Stimulated activated naive CD8-positive, alpha-beta T cell treated with anti-CD3 and anti-CD28 coated beads, Interleukin-15, Interleukin-2, amounts not matched to agents 100 U/mL and 50 U/mL, for 24 hours (primary cell): ENCODE results near the gene SEPTIN1.
"Not testable (repeated sequence)": the region's sequence is repeated elsewhere in the genome, so short reads cannot be mapped to it uniquely, and the experiment has no call there.

Experiments used
- ATAC-seq: fragments of 150-1000 bp; cut with Tn5 transposase; one replicate; pipeline ENCODE4 v1.10.0; 2021
- DNase-seq: peaks from one replicate; pipeline ENCODE4 v3.0.0; 2021

The SEPTIN1 gene

DNA sequence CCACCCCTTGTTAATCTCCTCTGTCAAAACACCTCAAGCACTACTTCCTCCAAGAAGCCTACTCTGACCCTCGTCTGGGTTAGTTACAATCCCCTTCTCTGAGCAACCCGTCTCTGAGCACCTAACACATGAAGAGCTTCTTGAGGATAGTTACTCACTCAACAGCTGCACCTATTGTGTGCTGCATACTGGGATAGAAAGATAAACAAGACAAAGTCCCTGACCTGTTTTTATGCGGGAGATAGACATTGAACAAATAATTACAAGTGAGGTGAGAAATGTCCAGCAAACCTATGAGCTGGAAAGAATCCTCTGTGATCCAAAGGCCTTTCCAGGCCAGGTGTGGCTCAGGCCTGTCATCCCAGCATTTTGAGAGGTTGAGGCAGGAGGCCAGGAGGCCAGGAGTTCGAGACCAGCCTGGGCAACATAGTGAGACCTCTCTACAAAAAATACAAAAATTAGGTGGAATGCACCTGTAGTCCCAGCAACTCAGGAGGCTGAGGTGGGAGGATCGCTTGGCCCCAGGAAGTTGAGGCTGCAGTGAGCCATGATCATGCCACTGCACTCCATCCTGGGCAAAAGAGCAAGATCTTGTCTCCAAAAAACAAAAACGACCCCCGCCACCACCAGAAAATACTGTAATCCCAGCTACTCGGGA is 19.5 kb upstream of the SEPTIN1 start:
- DNase-seq: no peak
- no peak for ATAC-seq

DNA sequence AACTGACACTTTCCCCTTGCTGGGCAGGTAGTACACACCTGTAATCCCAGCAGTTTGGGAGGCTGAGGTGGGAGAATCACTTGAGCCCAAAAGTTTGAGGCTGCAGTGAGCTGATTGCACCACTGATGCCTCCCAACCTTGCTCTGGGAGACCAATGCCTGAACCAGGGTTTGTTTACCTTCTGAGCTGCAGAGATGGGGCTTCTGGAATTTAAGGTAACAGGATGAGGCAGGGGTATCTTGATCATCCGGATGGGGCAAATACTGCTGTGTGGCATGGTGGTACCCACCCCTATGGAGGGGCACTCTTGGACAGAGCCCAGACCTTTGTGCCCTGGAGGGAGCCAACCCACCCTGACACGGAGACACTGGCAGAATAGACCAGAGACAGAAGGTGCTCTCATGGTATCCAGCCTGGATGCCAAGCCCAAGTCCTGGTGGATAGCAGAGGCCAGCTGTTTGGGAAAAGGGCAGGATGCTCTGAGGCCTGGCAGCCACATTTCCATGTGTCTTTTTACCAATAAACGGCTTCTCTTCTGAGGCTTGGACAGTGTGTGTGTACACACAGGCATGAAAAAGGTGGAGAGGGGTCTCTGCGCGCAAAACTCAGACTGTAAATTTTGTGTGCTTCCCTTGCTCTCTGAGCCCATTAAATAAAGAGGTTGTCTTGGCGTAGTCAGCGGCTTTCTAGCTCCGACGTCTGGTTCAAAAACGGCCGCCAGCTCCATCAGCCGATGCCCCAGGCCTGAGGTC is 17.2 kb upstream of the SEPTIN1 start:
- DNase-seq (no peak), ATAC-seq (no peak)

DNA sequence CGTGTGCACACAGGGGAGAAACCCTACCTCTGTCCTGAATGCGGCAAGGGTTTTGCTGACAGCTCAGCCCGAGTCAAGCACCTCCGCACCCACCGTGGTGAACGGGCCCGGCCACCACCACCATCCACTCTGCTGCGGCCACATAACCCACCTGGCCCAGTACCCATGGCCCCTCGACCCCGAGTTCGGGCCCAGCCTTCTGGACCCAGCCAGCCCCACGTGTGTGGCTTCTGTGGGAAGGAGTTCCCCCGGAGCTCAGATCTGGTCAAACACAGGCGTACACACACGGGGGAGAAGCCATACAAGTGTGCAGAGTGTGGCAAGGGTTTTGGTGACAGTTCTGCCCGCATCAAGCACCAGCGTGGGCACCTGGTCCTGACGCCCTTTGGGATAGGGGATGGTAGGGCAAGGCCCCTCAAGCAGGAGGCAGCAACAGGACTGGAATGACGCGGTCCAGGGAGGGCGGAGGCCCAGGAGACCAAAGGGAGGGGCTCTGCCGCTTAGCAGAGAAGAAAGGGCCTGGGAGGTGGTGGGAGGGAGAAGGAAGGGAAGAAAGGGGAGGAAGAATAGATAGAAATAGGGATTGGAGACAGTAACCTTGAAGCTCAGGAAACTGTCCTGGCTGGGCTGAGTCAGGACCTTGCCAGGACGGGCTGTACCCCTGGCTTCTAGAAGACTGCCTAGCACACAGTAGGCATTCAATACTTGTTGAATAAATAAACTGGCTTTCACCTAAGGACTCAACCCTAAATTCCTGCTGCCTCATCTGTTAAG is 16.5 kb upstream of the SEPTIN1 start:
- ATAC-seq: no peak
- DNase-seq: no peak

DNA sequence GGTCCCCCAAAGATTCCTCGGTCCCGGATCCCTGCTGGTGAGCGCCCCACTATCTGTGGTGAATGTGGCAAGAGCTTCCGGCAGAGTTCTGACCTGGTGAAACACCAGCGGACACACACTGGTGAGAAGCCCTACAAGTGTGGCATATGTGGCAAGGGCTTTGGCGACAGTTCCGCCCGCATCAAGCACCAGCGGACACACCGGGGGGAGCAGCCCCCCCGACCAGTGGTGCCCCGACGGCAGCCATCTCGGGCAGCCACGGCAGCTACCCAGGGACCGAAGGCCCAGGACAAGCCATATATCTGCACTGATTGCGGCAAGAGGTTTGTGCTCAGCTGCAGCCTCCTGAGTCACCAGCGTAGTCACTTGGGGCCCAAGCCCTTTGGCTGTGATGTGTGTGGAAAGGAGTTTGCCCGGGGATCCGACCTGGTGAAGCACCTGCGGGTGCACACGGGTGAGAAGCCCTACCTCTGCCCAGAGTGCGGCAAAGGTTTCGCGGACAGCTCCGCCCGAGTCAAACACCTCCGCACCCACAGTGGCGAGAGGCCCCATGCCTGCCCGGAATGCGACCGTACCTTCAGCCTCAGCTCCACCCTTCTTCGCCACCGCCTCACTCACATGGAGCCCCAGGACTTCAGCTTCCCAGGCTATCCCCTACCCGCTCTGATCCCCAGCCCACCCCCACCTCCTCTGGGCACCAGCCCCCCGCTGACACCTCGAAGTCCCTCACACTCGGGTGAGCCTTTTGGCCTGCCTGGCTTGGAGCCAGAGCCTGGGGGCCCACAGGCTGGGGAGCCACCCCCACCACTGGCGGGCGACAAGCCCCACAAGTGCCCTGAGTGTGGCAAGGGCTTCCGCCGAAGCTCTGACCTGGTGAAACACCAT is 15.7 kb upstream of the SEPTIN1 start:
- DNase-seq (no peak), ATAC-seq (no peak)

DNA sequence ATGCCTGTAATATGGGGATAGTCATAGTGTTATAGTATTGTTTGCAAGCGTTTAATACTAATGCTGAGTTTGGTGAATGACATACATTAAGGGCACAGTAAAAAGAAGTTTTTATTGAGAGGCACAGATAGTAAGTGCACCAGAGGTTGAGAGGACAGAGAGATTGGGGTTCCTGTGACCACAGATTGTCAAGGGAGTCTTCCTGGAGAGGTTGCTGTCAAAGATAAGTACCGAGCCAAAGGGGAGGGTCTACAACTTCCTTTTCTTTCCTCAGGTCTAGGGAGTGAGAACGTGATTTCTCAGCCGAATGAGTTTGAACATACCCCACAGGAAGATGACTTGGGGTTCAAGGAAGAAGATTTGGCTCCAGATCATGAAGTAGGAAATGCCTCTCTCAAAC is 14.7 kb upstream of the SEPTIN1 start:
- no peak for DNase-seq
- no peak for ATAC-seq

DNA sequence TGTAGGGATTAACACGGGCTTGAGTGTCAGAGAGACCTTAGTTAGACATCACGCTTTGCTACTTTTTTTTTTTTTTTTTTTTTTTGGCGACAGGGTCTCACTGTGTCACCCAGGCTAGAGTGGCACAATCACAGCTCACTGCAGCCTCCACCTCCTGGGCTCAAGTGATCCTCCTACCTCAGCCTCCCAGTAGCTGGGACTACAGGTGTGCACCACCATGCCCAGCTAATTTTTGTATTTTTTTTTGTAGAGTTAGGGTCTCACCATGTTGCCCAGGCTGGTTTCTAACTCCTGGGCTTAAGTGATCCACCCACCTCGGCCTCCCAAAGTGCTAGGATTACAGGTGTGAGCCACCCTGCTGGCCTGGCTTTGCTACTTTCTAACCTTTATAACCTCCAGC is 14.3 kb upstream of the SEPTIN1 start:
- DNase-seq, ATAC-seq: not testable (repeated sequence)

DNA sequence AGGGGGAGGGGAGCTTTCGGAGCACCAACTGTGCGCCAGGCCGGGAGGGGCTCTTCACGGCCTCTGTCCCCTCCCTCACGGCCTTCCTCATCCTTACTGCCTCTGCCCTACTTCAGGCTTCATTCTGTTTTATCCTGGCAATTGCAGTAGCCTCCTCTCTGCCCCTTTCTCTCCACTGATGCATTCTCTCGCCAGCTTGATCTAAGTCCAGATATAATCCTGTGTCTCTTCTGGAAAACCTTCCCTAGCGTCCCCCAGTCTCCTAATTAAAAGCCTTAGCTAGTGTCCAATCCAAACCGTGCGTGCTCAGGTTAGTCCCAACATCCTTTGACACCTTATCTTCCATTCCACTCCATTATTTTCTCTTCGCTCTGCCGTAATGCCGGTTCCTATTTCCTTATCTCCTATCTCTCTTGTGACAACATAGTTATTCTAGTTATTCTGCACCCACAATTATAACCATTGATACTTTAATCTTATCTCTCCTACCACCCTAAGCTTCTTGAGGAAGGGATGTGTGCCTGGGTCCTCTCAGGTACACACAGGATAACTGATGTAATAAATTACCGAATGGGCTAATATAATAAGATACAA is 13.7 kb upstream of the SEPTIN1 start:
- ATAC-seq: no peak

DNA sequence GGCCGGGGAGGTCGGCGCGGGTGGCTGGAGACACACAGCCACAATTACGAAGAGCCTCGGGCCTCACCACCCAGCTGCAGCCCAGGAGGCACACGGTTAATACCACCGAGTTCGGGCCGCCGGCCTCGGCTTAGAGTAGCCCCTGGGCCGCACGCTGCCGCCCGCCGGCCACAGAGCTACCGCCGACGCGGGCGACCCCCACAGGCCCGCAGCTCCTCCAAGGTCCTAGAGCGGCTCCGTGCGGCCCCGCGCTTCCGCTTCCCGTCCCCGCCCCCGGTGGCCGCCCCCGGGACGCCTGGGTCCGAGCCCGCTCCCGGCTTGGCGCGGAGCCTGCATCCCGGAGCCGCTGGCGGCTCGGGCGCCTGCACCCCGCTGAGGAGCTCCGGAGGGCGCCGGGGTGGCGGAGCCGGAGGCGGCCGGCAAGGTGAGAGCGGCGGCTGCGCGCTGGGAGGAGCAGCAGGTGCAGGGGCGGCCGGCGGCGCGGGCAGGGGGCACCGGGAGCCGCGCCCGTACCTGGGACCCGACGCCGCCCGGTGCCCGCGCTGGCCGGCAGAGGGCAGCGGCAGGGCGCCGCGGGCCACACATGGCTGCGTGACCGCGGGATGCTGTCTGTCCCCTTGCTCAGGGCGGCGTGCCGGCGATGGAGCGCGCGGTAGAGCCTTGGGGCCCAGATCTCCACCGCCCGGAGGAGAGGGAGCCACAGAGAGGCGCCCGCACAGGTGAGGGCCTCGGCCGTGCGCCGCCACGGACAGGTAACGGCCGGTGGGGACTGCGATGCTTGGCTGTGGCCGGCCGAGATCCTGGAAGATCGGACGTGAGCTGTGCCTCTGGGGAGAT is 13.0 kb upstream of the SEPTIN1 start, which contains the start of gene ZNF48:
Gene ZNF48 (plus strand): TSS at position 266 of the 837 bp plus-strand sequence. CDS start 375 bp downstream, at position 641.
- peak; percentile 64 for ATAC-seq
- DNase-seq: peak; percentile 73

More for the DNA sequence above, 13.7 kb upstream of the SEPTIN1 start:
- DNase-seq: no peak

DNA sequence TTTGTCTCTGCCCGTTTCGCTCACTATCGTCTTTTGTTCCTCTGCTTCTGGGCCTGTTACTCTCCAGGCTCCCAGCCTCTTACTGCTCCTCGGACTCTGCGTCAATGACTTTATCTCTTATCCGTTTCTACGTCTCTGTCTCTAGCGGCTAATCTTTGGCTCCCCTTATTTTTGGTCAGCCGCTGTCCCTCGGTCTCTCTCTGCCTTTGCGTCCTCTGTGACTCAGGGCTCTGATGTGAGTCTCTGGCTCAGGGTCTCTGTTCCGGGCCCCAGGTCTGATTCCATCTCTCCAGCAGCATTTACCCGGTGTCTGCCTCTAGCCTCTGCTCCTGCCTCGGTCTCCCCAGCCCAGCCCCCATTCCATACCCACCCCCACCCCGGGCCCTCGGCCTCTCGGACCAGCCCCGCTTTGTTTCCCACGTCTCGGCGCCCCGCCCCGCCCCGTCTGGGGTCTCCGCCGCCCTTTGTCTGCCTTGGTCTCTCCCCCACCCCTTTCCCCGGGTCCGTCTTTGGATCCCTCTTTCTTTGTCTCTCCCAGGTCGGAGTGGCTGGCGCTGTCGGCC is 12.3 kb upstream of the SEPTIN1 start:
- no peak for ATAC-seq

DNA sequence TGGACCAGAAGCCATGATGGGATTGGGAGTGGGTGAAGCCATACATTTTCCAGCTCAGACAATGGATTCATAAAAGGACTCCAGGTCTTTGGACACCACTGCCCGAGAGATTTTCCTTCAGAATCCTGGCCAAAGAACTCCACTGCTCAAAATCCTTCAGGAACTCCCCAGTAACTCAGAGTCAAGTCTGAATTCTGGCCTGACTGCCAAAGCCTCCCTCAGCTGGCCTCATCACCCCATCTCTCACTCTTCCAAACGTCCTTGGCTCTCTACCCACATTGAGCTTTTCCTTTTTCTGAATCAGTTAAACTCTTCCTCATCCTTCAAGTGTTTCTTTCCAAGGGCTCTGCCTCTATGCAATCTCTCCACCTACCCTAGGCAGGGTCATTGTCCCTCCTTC is 1.2 kb upstream of the SEPTIN1 start:
- ATAC-seq: no peak
- DNase-seq: no peak

More for the DNA sequence above, 12.3 kb upstream of the SEPTIN1 start:
- no peak for DNase-seq

DNA sequence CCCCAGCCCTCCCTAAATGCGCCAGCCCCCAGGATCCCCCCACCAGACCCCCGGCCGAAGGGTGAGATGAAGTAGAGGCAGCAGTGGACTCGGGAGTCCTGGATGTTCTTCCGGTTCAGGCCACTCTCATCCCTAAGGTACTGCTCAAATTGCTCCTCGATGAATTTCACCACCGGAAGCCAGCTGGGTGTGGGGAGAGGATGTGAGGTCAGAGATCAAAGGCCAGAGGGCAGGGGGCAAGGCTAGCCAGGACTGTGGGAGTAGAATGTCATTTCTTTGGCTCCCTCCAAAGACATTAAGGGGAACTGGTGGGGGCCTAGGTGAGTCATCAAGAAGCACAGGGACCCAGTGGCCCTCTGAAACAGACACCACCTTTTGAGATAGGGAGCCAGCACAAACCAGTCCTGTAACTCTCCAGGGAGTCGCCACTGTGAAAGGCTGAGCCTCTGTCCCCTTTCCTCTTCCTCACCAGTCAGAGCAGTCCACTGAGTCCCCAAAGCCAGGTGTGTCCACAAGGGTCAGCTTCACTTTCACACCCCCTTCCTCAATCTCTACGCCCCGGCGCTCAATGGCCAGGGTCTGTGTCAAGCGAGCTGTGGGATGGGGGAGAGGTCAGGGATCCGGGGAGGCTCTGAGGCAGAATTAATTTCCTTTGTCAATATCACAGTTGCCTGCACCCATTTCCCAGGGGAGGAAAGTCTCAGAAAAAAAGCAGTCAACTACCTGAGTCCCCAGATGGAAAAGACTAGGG is 895 bp downstream of the SEPTIN1 start:
- DNase-seq: no peak
- ATAC-seq: no peak

DNA sequence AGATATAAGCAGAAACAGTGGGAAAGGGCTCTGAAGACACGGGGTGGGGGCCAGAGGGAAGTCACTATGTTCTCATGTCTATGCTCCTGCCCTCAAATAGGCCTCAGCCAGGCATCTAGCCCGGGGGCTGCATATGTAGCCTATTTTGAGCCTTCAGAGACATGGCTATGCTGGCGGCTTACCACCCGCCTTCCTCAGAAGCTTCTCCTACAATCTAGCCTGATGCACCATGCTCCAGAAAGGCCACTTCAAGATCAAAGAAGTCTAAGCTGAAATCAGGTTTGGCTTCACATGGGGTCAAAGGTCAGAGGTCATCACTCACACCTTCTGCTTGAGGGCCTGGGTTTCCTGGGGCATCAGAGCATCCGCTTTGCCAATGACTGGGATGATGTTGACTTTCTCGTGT is 1.6 kb downstream of the SEPTIN1 start:
- no peak for ATAC-seq
- DNase-seq: no peak

DNA sequence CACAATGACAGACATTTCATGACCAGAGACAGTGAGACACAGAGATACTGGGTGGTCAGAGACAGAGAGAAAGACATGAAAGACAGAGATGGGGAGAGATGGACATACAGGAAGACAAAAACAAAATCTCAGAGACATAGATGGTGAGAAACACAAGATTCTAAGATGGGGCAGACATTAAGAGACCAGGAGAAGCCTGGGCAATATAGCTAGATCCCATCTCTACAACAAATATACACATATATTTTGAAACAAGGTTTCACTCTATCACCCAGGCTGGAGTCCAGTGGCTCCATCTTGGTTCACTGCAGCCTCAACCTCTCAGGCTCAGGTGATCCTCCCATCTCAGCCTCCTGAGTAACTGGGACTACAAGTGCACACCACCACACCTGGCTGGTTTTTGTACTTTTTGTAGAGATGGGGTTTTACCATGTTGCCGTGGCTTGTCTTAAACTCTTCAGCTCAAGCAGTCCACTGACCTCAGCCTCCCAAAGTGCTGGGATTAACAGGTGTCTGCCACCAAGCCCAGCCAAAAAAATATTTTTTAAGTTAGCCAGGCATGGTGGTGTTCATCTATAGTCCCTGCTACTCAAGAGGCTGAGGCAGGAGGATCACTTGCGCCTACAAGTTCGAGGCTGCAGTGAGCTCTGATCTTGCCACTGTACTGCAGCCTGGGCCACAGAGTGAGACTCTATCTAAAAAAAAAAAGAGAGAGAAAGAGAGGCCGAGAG is 2.1 kb downstream of the SEPTIN1 start:
- DNase-seq: no peak
- no peak for ATAC-seq

DNA sequence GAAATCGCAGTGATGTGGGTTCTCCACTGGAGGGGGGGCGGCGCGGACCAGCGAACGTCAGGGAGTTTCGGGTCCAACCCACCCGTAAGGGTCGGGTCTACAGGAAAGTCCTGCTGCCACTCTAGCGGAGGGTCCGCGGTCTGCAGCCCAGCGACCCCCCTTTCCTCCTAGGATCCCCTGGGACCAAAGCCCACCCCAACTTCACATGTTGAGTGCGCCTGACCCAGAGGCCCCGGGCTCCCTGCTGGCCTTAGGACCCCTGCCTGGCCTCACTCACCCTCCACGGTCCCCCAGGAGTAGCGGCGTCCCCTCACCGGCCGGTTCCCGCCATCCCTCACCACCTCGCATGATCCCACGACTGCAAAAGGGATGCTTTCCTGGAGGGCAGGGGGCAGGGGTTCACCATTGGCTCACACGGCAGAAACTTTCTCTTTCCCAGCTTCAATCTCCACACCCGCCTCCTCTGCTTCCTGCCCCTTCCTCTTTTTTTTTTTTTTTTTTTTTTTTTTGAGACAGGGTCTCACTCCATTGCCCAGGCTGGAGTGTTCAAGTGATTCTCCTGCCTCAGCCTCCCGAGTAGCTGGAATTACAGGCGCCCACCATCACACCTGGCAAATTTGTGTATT is 3.1 kb downstream of the SEPTIN1 start:
- no peak for ATAC-seq

DNA sequence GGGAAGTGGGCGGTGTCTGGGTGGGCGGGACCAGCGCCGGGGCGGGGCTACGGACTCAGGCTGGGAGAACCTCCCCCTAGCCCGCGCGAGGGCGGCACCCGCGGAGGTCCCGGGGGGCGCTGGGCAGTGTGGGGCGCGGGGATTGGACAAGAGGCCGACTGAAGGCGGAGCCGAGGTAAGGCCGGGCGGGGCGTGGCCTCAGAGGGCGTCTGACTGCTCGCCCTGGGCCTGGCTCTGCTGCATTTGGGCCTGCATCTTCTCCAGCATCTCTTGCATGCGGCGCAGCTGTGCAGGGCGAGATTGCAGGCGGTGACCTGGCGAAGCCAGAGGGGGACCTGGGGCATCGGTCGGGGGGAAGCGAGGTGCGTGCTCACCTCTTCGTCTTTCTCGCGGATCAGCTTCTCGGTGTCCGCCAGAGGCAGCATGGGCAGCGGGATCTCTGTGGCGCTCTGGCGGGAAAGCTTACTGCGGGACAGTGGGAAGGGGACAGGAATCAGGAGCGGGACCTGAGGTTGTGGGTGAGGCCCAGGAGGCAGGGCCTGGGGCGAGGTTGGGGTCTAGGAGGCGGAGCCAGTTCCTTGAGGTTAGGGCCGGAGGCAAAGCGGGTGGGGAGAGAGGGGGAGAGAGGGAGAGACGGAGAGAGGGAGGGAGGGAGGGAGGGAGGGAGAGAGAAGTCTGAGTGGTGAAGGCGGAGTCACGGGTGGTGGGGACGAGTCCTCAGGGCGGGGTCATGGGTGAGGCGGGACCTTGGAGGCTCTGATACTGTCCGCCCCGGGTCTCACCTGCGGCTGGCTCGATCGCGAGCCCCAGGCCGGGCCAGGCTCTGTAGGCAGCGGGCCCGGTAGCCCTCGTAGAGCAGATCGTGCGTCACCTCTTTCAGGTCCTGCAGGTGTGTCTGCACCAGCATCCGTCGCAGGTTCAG is 3.9 kb downstream of the SEPTIN1 start:
- peak; percentile 100 for DNase-seq
- ATAC-seq: peak; percentile 93

More for the DNA sequence above, 3.1 kb downstream of the SEPTIN1 start:
- DNase-seq: no peak

DNA sequence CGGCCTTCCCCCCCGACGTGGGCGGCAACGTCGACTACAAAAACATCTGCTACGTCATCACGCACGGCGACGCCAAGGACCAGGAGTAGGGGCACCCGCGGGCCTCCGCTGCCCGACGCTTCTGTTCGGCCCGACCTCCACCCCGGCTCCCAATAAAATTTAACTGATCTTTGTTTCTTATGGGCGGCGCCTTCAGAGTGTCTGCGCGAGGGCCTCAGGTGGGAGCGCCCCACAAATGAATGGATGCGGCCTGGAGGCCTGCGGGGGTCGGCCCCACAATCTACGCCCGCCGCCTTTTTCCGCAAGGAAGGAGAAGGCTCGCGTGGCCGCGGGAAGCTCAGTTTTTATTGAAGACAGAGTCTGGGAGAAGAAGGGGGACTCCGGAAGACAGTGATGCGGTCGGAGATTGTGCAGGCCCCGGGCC is 4.5 kb downstream of the SEPTIN1 start:
- ATAC-seq: peak; percentile 38
- peak; percentile 85 for DNase-seq
